H1 (cell line): Measurements from ENCODE around the gene HSP90B1. TPM values are rescaled to one million over a fixed set of nuclear protein-coding genes. Genes with fewer than 3 reads are reported as not detected.

Experiments
- CTCF ChIA-PET: fragments of 300-600 bp; sonication (Branson Sonifier 250); formaldehyde crosslinking; loops from one replicate; lab custom pipeline; 2021; ENCODE audit not compliant: partially characterized antibody; lab: Charles Lee
- POLR2A ChIA-PET: fragments of 300-600 bp; sonication (Branson Sonifier 250); formaldehyde crosslinking; loops from one replicate; lab custom pipeline; 2021; ENCODE audit warnings: inconsistent platforms; ENCODE audit not compliant: partially characterized antibody; lab: Charles Lee
- DNase-seq, 2 experiments: peaks; one replicate each; pipeline versions ENCODE4 v3.0.0 to v3.0.0-alpha.2; 2010 to 2022; ENCODE audit warnings: low spot score in 2 of 2, low read depth in 1 of 2, mixed read lengths in 1 of 2
- FAIRE-seq: peaks from 2 replicates; lab custom pipeline; 2011; peaks lifted over from hg19 to GRCh38; lab: Jason Lieb, UNC
- H2AFZ ChIP-seq: 2 replicates; pipeline ENCODE4 v1.8.1; 2012; ENCODE audit warnings: low read length, inconsistent platforms
- H2AK5ac ChIP-seq: 2 replicates; pipeline ENCODE4 v1.6.1; 2013; ENCODE audit warnings: low read depth, low read length
- H2BK120ac ChIP-seq: replicated peaks from 2 replicates; pipeline ENCODE3; 2013; ENCODE audit warnings: low read depth, low read length, inconsistent platforms
- H2BK12ac ChIP-seq: 2 replicates; pipeline ENCODE4 v1.6.1; 2013; ENCODE audit warnings: low read depth, low read length
- H2BK15ac ChIP-seq: 2 replicates; pipeline ENCODE4 v1.6.1; 2013; ENCODE audit warnings: low read length
- H2BK20ac ChIP-seq: 2 replicates; pipeline ENCODE4 v1.6.1; 2013; ENCODE audit warnings: low read length
- H2BK5ac ChIP-seq: 2 replicates; pipeline ENCODE4 v1.6.1; 2013; ENCODE audit warnings: low read depth, low read length
- H3K14ac ChIP-seq: 2 replicates; pipeline ENCODE4 v1.6.1; 2013; ENCODE audit warnings: inconsistent platforms; ENCODE audit not compliant: insufficient read length
- H3K18ac ChIP-seq: 2 replicates; pipeline ENCODE4 v1.6.1; 2013; ENCODE audit warnings: low read length; ENCODE audit errors: extremely low read depth
- H3K23ac ChIP-seq: 2 replicates; pipeline ENCODE4 v1.6.1; 2013; ENCODE audit warnings: inconsistent platforms; ENCODE audit not compliant: insufficient read length
- H3K23me2 ChIP-seq: 2 replicates; pipeline ENCODE4 v1.6.1; 2013; ENCODE audit warnings: low read depth, low read length
- H3K27ac ChIP-seq: 2 replicates; pipeline ENCODE4 v1.6.1; 2011; ENCODE audit warnings: low read depth, low read length, inconsistent platforms
- H3K27me3 ChIP-seq, 4 experiments: replicated peaks in 1 of 4; 1 replicate in 1 of 4; 2 replicates in 3 of 4; pipeline versions ENCODE4 v1.6.1 to v1.8.1; 2011 to 2013; ENCODE audit warnings: low read length in 3 of 4, mild to moderate bottlenecking in 3 of 4, inconsistent platforms in 2 of 4, mixed read lengths in 2 of 4, moderate library complexity in 1 of 4; ENCODE audit not compliant: control insufficient read depth in 3 of 4, insufficient read depth in 3 of 4; ENCODE audit errors: extremely low read depth in 1 of 4
- H3K36me3 ChIP-seq, 4 experiments: 2 replicates each; pipeline versions ENCODE4 v1.6.1 to v1.8.1; 2011 to 2013; ENCODE audit warnings: mild to moderate bottlenecking in 4 of 4, low read length in 3 of 4, moderate library complexity in 2 of 4, control low read depth in 1 of 4, inconsistent platforms in 1 of 4; ENCODE audit not compliant: insufficient read depth in 4 of 4, control insufficient read depth in 2 of 4
- H3K4ac ChIP-seq: replicated peaks from 2 replicates; pipeline ENCODE3; 2013; ENCODE audit warnings: low read length, low read depth, mixed read lengths, inconsistent platforms; ENCODE audit not compliant: insufficient read length
- H3K4me1 ChIP-seq, 4 experiments: replicated peaks in 1 of 4; 1 replicate in 1 of 4; 2 replicates in 3 of 4; pipeline versions ENCODE4 v1.6.1 to v1.8.1; 2011 to 2013; ENCODE audit warnings: low read length in 3 of 4, inconsistent platforms in 2 of 4, mixed read lengths in 1 of 4; ENCODE audit not compliant: insufficient read depth in 4 of 4, control insufficient read depth in 3 of 4
- H3K4me2 ChIP-seq, 2 experiments: 2 replicates each; pipeline versions ENCODE4 v1.6.1 to v1.8.1; 2011 to 2013; ENCODE audit warnings: low read depth in 2 of 2, low read length in 2 of 2, control low read depth in 1 of 2, inconsistent platforms in 1 of 2, mild to moderate bottlenecking in 1 of 2; ENCODE audit not compliant: insufficient read depth in 1 of 2
- H3K4me3 ChIP-seq, 4 experiments: fragments of 200-600, 300-600 bp in 1 of 4; sonication (generic), shearing (Covaris generic), sonication (Bioruptor Twin) in 1 of 4; 2 replicates each; pipeline versions ENCODE4 v1.5.1 to v1.8.1; 2011 to 2016; ENCODE audit warnings: low read length in 4 of 4, low read depth in 3 of 4, control low read depth in 2 of 4, inconsistent platforms in 2 of 4, mild to moderate bottlenecking in 2 of 4, mixed read lengths in 1 of 4, moderate library complexity in 1 of 4; ENCODE audit not compliant: insufficient read depth in 2 of 4; ENCODE audit errors: extremely low read depth in 1 of 4
- H3K56ac ChIP-seq: replicated peaks from 2 replicates; pipeline ENCODE3; 2013; ENCODE audit warnings: low read depth, mild to moderate bottlenecking, mixed read lengths, low read length, inconsistent platforms; ENCODE audit not compliant: insufficient read length
- H3K79me1 ChIP-seq: 2 replicates; pipeline ENCODE4 v1.6.1; 2013; ENCODE audit warnings: low read depth, low read length, control low read depth
- H3K79me2 ChIP-seq, 2 experiments: 2 replicates each; pipeline versions ENCODE4 v1.6.1 to v1.8.1; 2012 to 2013; ENCODE audit warnings: low read length in 2 of 2, mild to moderate bottlenecking in 2 of 2, inconsistent platforms in 1 of 2; ENCODE audit not compliant: insufficient read depth in 2 of 2, control insufficient read depth in 1 of 2
- H3K9ac ChIP-seq, 4 experiments: replicated peaks in 1 of 4; 1 replicate in 1 of 4; 2 replicates in 3 of 4; pipeline versions ENCODE4 v1.6.1 to v1.8.1; 2011 to 2013; ENCODE audit warnings: low read depth in 3 of 4, low read length in 3 of 4, control low read depth in 2 of 4, mild to moderate bottlenecking in 2 of 4, moderate library complexity in 2 of 4, inconsistent platforms in 1 of 4; ENCODE audit errors: extremely low read depth in 1 of 4
- H3K9me3 ChIP-seq, 2 experiments: 2 replicates each; pipeline versions ENCODE4 v1.6.1 to v1.8.1; 2012 to 2013; ENCODE audit warnings: mild to moderate bottlenecking in 2 of 2, moderate library complexity in 2 of 2, control low read depth in 1 of 2, inconsistent platforms in 1 of 2, low read depth in 1 of 2, low read length in 1 of 2, mixed read lengths in 1 of 2; ENCODE audit not compliant: insufficient read depth in 2 of 2
- H4K20me1 ChIP-seq, 2 experiments: replicated peaks in 1 of 2; 2 replicates each; pipeline versions ENCODE3 to v1.8.1; 2011 to 2013; ENCODE audit warnings: inconsistent platforms in 2 of 2, low read length in 2 of 2, mild to moderate bottlenecking in 1 of 2; ENCODE audit not compliant: insufficient read depth in 2 of 2, control insufficient read depth in 1 of 2
- H4K5ac ChIP-seq: 2 replicates; pipeline ENCODE4 v1.6.1; 2013; ENCODE audit warnings: low read length, low read depth, mixed read lengths, inconsistent platforms; ENCODE audit not compliant: insufficient read length
- H4K8ac ChIP-seq: 2 replicates; pipeline ENCODE4 v1.8.0; 2013; ENCODE audit warnings: mild to moderate bottlenecking, moderate library complexity, low read length, inconsistent platforms; ENCODE audit not compliant: insufficient read depth; ENCODE audit errors: extremely low read depth
- H4K91ac ChIP-seq: replicated peaks from 2 replicates; pipeline ENCODE3; 2013; ENCODE audit warnings: low read length, mixed read lengths, inconsistent platforms; ENCODE audit not compliant: insufficient read length
- BACH1 ChIP-seq: IDR thresholded peaks from 2 replicates; pipeline ENCODE4 v1.6.1; 2012; ENCODE audit warnings: low read length, improper control_type of control experiment
- CHD1 ChIP-seq: IDR thresholded peaks from 2 replicates; pipeline ENCODE4 v1.6.1; 2012; ENCODE audit warnings: low read depth, low read length, improper control_type of control experiment
- E2F6 ChIP-seq: IDR thresholded peaks from 2 replicates; pipeline ENCODE4 v1.6.1; 2012; ENCODE audit warnings: inconsistent platforms
- EGR1 ChIP-seq: IDR thresholded peaks from 2 replicates; pipeline ENCODE4 v1.6.1; 2011; ENCODE audit warnings: low read depth, low read length, borderline replicate concordance
- NRF1 ChIP-seq: IDR thresholded peaks from 2 replicates; pipeline ENCODE4 v1.6.1; 2011; ENCODE audit warnings: mild to moderate bottlenecking, low read depth, low read length, improper control_type of control experiment
- PHF8 ChIP-seq: fragments of 200-600 bp; sonication (generic); conservative IDR thresholded peaks from 2 replicates; pipeline ENCODE4 v1.7.1; 2012; ENCODE audit warnings: low read depth, mild to moderate bottlenecking, inconsistent platforms, low read length, moderate library complexity
- POU5F1 ChIP-seq: IDR thresholded peaks from 2 replicates; pipeline ENCODE4 v1.6.1; 2011; ENCODE audit warnings: low read depth, mild to moderate bottlenecking, low read length, moderate library complexity
- RAD21 ChIP-seq, 2 experiments: IDR thresholded peaks in 1 of 2; conservative IDR thresholded peaks in 1 of 2; 2 replicates each; pipeline ENCODE4 v1.6.1; 2011; ENCODE audit warnings: low read depth in 2 of 2, low read length in 2 of 2, improper control_type of control experiment in 1 of 2, inconsistent platforms in 1 of 2, mild to moderate bottlenecking in 1 of 2, moderate library complexity in 1 of 2
- RBBP5 ChIP-seq: IDR thresholded peaks from 2 replicates; pipeline ENCODE4 v1.7.1; 2012; ENCODE audit warnings: low read depth, mild to moderate bottlenecking, inconsistent platforms, low read length, moderate library complexity, borderline replicate concordance
- RXRA ChIP-seq: IDR thresholded peaks from 2 replicates; pipeline ENCODE4 v1.6.1; 2011; ENCODE audit warnings: low read depth, mild to moderate bottlenecking, low read length, moderate library complexity; ENCODE audit not compliant: insufficient read depth
- SIN3A ChIP-seq, 2 experiments: IDR thresholded peaks in 1 of 2; conservative IDR thresholded peaks in 1 of 2; 2 replicates each; pipeline ENCODE4 v1.6.1; 2011 to 2012; ENCODE audit warnings: low read length in 2 of 2, improper control_type of control experiment in 1 of 2, low read depth in 1 of 2, mild to moderate bottlenecking in 1 of 2
- SP1 ChIP-seq: IDR thresholded peaks from 2 replicates; pipeline ENCODE4 v1.6.1; 2011; ENCODE audit warnings: low read depth, low read length
- SP4 ChIP-seq: IDR thresholded peaks from 2 replicates; pipeline ENCODE4 v1.6.1; 2012; ENCODE audit warnings: low read length, inconsistent platforms
- TAF7 ChIP-seq: optimal IDR thresholded peaks from 2 replicates; pipeline ENCODE3; 2011; ENCODE audit warnings: low read depth, mild to moderate bottlenecking, inconsistent platforms, low read length, moderate library complexity, borderline replicate concordance
- WGBS, 2 experiments: shearing (Covaris generic) in 1 of 2; methylation state at CpG; one replicate each; pipeline versions ENCODE4 v1.1.6 to v1.1.7; 2013 to 2015; ENCODE audit warnings: low lambda C conversion rate in 2 of 2, mixed read lengths in 2 of 2, inconsistent platforms in 1 of 2, low coverage in 1 of 2, missing lambda C conversion rate in 1 of 2; ENCODE audit not compliant: insufficient replicate concordance in 2 of 2, insufficient coverage in 1 of 2, insufficient read length in 1 of 2; ENCODE audit errors: extremely low coverage in 1 of 2, missing lambda C conversion rate in 1 of 2; 5-methylcytosine and 5-hydroxymethylcytosine counted together
- polyA plus RNA-seq, 7 experiments: library from polyadenylated mRNA; depleted of rRNA in 3 of 7; stranded (reverse) in 5 of 7; unstranded in 2 of 7; fragments of >200 nt in 5 of 7; fragments of 200-250 nt in 2 of 7; gene quantifications; 1 replicate in 5 of 7; 2 replicates in 1 of 7; 4 replicates in 1 of 7; pipeline versions ENCODE4 v1.2.1 to v1.2.3, GENCODE V29; 2011 to 2013; ENCODE audit warnings: missing spikeins in 2 of 7, mixed read lengths in 2 of 7
- total RNA-seq: library from RNA; stranded (reverse); fragmentation: NEBNext Ultra II Directional; extraction: Animal tissue kit (Norgen Biotek cat#: 25700); gene quantifications from 2 replicates; pipeline ENCODE4 v1.2.1, GENCODE V29; 2021

The HSP90B1 gene
- total and polyA plus RNA-seq, 2 of the 8 experiments (the other 6 are each of a cell fraction or from before 2014, with no cell fraction given): 161 to 847 TPM

GRCh38 chr12:103917873-103918272, 12.3 kb upstream of the HSP90B1 start:
- Histone ChIP-seq H2BK5ac (no peak overlapping the region), H3K4ac (no peak overlapping the region), H2BK15ac (no peak overlapping the region), H4K91ac (no peak overlapping the region), H3K23ac (no peak overlapping the region), H3K79me2 (no peaks in the 10 kb centered on the region), H3K79me1 (no peaks in the 10 kb centered on the region), H3K36me3 (no peaks in the 10 kb centered on the region), H2BK120ac (no peak overlapping the region), H3K4me2 (no peak overlapping the region), H2AFZ (no peak overlapping the region), H3K56ac (no peak overlapping the region), H3K4me3 (no peak overlapping the region), H2AK5ac (no peak overlapping the region), H2BK20ac (no peak overlapping the region), H3K18ac (no peak overlapping the region), H2BK12ac (no peak overlapping the region), H3K9ac (no peak overlapping the region), H3K9me3 (peaks cover 0 to 3% of the 10 kb centered on the region in 2 experiments; a peak in 2 of 4 replicates), H4K5ac (no peak overlapping the region), H4K20me1 (no peaks in the 10 kb centered on the region), H3K27ac (no peak overlapping the region), H3K27me3 (no peaks in the 10 kb centered on the region), H3K23me2 (no peaks in the 10 kb centered on the region), H3K14ac (no peak overlapping the region), H3K4me1 (no peaks in the 10 kb centered on the region), H4K8ac (no peak overlapping the region)
- FAIRE-seq: no peak
- POLR2A ChIA-PET: interaction anchor here (1.0 to 2.0 kb wide), 2 partner anchors 10 to 12 kb away, joined by 4 to 6 read pairs; partner anchors contain the start of gene HSP90B1
- CTCF ChIA-PET: interaction anchor here (0.6 to 0.8 kb wide), 3 partner anchors 12 to 359 kb away, joined by 3 to 4 read pairs (median 3); no protein-coding TSS in a partner anchor
- DNase-seq: no peak
- 53% methylated on average over 3 of the region's 3 CpGs; no CpG with 5 or more reads in 1 of the 2 experiments for WGBS, 2 experiments
- TF ChIP-seq EGR1 (no peak), RBBP5 (no peak), SP1 (no peak), POU5F1 (no peak), RXRA (no peak), CHD1 (no peak), SP4 (no peak), TAF7 (no peak), BACH1 (no peak), E2F6 (no peak), SIN3A (conservative IDR thresholded peaks at IDR 0.05 in 1 of 2, IDR thresholded peaks at IDR 0.05 in 1 of 2; ENCODE audit: low read depth in 1 of 2, low read length in 2 of 2) (no peak), PHF8 (no peak), RAD21 (IDR thresholded peaks at IDR 0.05 in 1 of 2, conservative IDR thresholded peaks at IDR 0.05 in 1 of 2; ENCODE audit: low read depth in 2 of 2, low read length in 2 of 2) (no peak), NRF1 (no peak)
